ENCODE results near the gene WDR72. TPM values are rescaled to one million over a fixed set of nuclear protein-coding genes. Genes with fewer than 3 reads are reported as not detected.

The WDR72 gene
- total and polyA plus RNA-seq, 2 of the 13 experiments (the other 11 are each of a cell fraction or from before 2014, with no cell fraction given), result 0.21 to 0.60 TPM

- H3K4me1 ChIP-seq (ENCODE audit: insufficient read depth, low read length), result peaks cover 24% of the 10 kb centered on the region
- ChIA-PET CTCF (ENCODE audit: low intra/inter-chr PET ratio, low total read pairs) (no interaction called here), POLR2A (no interaction called here)
- H3K9me3 ChIP-seq (ENCODE audit: low read length), result no peaks in the 10 kb centered on the region
- in situ Hi-C loops (cut with HindIII; ENCODE audit: extremely low pct_ligation_motif_present, low pct_unique_long_range_greater_than_20kb), result loop anchor here (25.0 kb wide), 1 partner anchor 364 kb away; no protein-coding TSS in a partner anchor
- no peak overlapping the region for H3K4me2 ChIP-seq (ENCODE audit: low read depth, low read length)
- no peaks in the 10 kb centered on the region for H3K27me3 ChIP-seq (ENCODE audit: control insufficient read depth in 1 of 2, insufficient read depth in 2 of 2, low read length in 2 of 2)
- no peaks in the 10 kb centered on the region for H4K20me1 ChIP-seq (ENCODE audit: insufficient read depth, low read length)
- no TSS peak for BruUV-seq (replicated peaks)
- no peaks in the 10 kb centered on the region for H3K79me2 ChIP-seq (ENCODE audit: insufficient read depth, low read length)
- no peak for TF ChIP-seq SRY (CRISPR knock-in tag; IDR thresholded peaks at IDR 0.05)
- TF ChIP-seq ISL2 (CRISPR knock-in tag; IDR thresholded peaks at IDR 0.05), result no peak
- no peak for TF ChIP-seq ZNF253 (CRISPR knock-in tag; IDR thresholded peaks at IDR 0.05; ENCODE audit: borderline replicate concordance)
- TF ChIP-seq ZNF891 (CRISPR knock-in tag; IDR thresholded peaks at IDR 0.05), result no peak
- no peak for TF ChIP-seq ZNF83 (CRISPR knock-in tag; IDR thresholded peaks at IDR 0.05; ENCODE audit: borderline replicate concordance)
- no peak for TF ChIP-seq AHR (CRISPR knock-in tag; IDR thresholded peaks at IDR 0.05)
- TF ChIP-seq THAP8 (CRISPR knock-in tag; IDR thresholded peaks at IDR 0.05; ENCODE audit: borderline replicate concordance), result no peak
- no peak for TF ChIP-seq ZNF432 (CRISPR knock-in tag; IDR thresholded peaks at IDR 0.05; ENCODE audit: borderline replicate concordance)
- no peak overlapping the region for H3K9ac ChIP-seq (ENCODE audit: insufficient read depth, low read depth, low read length)
- no peaks in the 10 kb centered on the region for H3K36me3 ChIP-seq (replicated peaks in 1 of 2; ENCODE audit: control insufficient read depth in 1 of 2, insufficient read depth in 2 of 2, low read length in 2 of 2)
- no peak for ATAC-seq
- no peak overlapping the region for H3K4me3 ChIP-seq (replicated peaks in 1 of 3; ENCODE audit: insufficient read depth in 1 of 3, low read depth in 2 of 3, low read length in 3 of 3)
- H2AFZ ChIP-seq (ENCODE audit: low read length), result no peak overlapping the region
- intact Hi-C loops (cut with micrococcal nuclease; ENCODE audit: unreplicated experiment), result no loop called here
- no peak overlapping the region for H3K27ac ChIP-seq (ENCODE audit: extremely low read length, insufficient read depth, low read length)
- DNase-seq (ENCODE audit: low spot score), result no peak
- 95% methylated on average over 5 of the region's 5 CpGs for WGBS (ENCODE audit: low lambda C conversion rate)
- FAIRE-seq, result no peak
These were observed 286.6 kb downstream of the WDR72 start for GRCh38 chr15:53472883-53473282.

- Histone ChIP-seq H3K9ac (ENCODE audit: insufficient read depth, low read depth, low read length) (no peak overlapping the region), H3K79me2 (ENCODE audit: insufficient read depth, low read length) (no peaks in the 10 kb centered on the region), H2AFZ (ENCODE audit: low read length) (no peak overlapping the region), H3K4me3 (replicated peaks in 1 of 3; ENCODE audit: insufficient read depth in 1 of 3, low read depth in 2 of 3, low read length in 3 of 3) (no peak overlapping the region), H3K4me2 (ENCODE audit: low read depth, low read length) (no peak overlapping the region), H3K36me3 (replicated peaks in 1 of 2; ENCODE audit: control insufficient read depth in 1 of 2, insufficient read depth in 2 of 2, low read length in 2 of 2) (no peaks in the 10 kb centered on the region), H3K9me3 (ENCODE audit: low read length) (no peaks in the 10 kb centered on the region), H3K4me1 (ENCODE audit: insufficient read depth, low read length) (peaks cover 24% of the 10 kb centered on the region), H3K27ac (ENCODE audit: extremely low read length, insufficient read depth, low read length) (no peak overlapping the region), H3K27me3 (ENCODE audit: control insufficient read depth in 1 of 2, insufficient read depth in 2 of 2, low read length in 2 of 2) (no peaks in the 10 kb centered on the region), H4K20me1 (ENCODE audit: insufficient read depth, low read length) (no peaks in the 10 kb centered on the region)
- ChIA-PET POLR2A (no interaction called here), CTCF (ENCODE audit: low intra/inter-chr PET ratio, low total read pairs) (no interaction called here)
- no peak for FAIRE-seq
- TF ChIP-seq YEATS2 (CRISPR knock-in tag; IDR thresholded peaks at IDR 0.05; ENCODE audit: borderline replicate concordance) (no peak), ZNF382 (CRISPR knock-in tag; IDR thresholded peaks at IDR 0.05; ENCODE audit: borderline replicate concordance) (no peak)
- intact Hi-C loops (cut with micrococcal nuclease; ENCODE audit: unreplicated experiment), result no loop called here
- no peak for DNase-seq (ENCODE audit: low spot score)
- no TSS peak for BruUV-seq (replicated peaks)
- in situ Hi-C loops (cut with HindIII; ENCODE audit: extremely low pct_ligation_motif_present, low pct_unique_long_range_greater_than_20kb), result loop anchor here (25.0 kb wide), 1 partner anchor 365 kb away; no protein-coding TSS in a partner anchor
- WGBS (ENCODE audit: low lambda C conversion rate), result 82% methylated on average over 3 of the region's 3 CpGs
- ATAC-seq, result no peak
These were observed 287.3 kb downstream of the WDR72 start for GRCh38 chr15:53472210-53472609.

Data from HepG2 (cell line).